GM21619 (cell line): Measurements from ENCODE around the gene TPD52L2.
"Not testable (repeated sequence)": the region's sequence is repeated elsewhere in the genome, so short reads cannot be mapped to it uniquely, and the experiment has no call there.

Experiments
- ATAC-seq: cut with Tn5 transposase; IDR thresholded peaks from one replicate; pipeline ENCODE4 v1.9.1; 2021; ENCODE audit not compliant: unreplicated experiment

TPD52L2 gene

GRCh38 chr20:63895202-63895951, 30.3 kb downstream of the TPD52L2 start:
- peak; percentile 2 for ATAC-seq

- peak; percentile 3 for ATAC-seq
These were observed 30.8 kb downstream of the TPD52L2 start for GRCh38 chr20:63895952-63896263.

GRCh38 chr20:63896264-63897105, 31.4 kb downstream of the TPD52L2 start:
- ATAC-seq = peak; percentile 41

- ATAC-seq = no peak
These were observed 33.0 kb downstream of the TPD52L2 start for GRCh38 chr20:63897978-63898561.

- no peak for ATAC-seq
These were observed 34.0 kb downstream of the TPD52L2 start for GRCh38 chr20:63898882-63899558.

GRCh38 chr20:63900413-63900812, 35.3 kb downstream of the TPD52L2 start:
- no peak for ATAC-seq

GRCh38 chr20:63903796-63904561, 38.9 kb downstream of the TPD52L2 start:
- no peak for ATAC-seq

GRCh38 chr20:63908008-63908682, 43.1 kb downstream of the TPD52L2 start:
- no peak for ATAC-seq

- no peak for ATAC-seq
These were observed 46.1 kb downstream of the TPD52L2 start for GRCh38 chr20:63911176-63911575.

- no peak for ATAC-seq
These were observed 48.7 kb downstream of the TPD52L2 start for GRCh38 chr20:63913768-63914167.

GRCh38 chr20:63915471-63915870, 50.4 kb downstream of the TPD52L2 start:
- ATAC-seq = no peak

GRCh38 chr20:63916371-63916939, 51.4 kb downstream of the TPD52L2 start:
- ATAC-seq = not testable (repeated sequence)

- no peak for ATAC-seq
These were observed 52.7 kb downstream of the TPD52L2 start for GRCh38 chr20:63917811-63918210.

- no peak for ATAC-seq
These were observed 54.1 kb downstream of the TPD52L2 start for GRCh38 chr20:63919130-63919529.

GRCh38 chr20:63920226-63920625, 55.2 kb downstream of the TPD52L2 start:
- ATAC-seq = no peak

GRCh38 chr20:63923651-63924050, 58.6 kb downstream of the TPD52L2 start:
- ATAC-seq = no peak

GRCh38 chr20:63924241-63924640, 59.2 kb downstream of the TPD52L2 start:
- ATAC-seq = no peak

- ATAC-seq = no peak
These were observed 61.2 kb downstream of the TPD52L2 start for GRCh38 chr20:63926298-63926697.

- no peak for ATAC-seq
These were observed 64.0 kb downstream of the TPD52L2 start for GRCh38 chr20:63929071-63929470.

GRCh38 chr20:63929473-63929883, 64.4 kb downstream of the TPD52L2 start:
- not testable (repeated sequence) for ATAC-seq
